HG03060 (cell line): ENCODE results near the gene SPOUT1.
"Not testable (repeated sequence)": the region's sequence is repeated elsewhere in the genome, so short reads cannot be mapped to it uniquely, and the experiment has no call there.

ENCODE experiments used
- ATAC-seq: cut with Tn5 transposase; IDR thresholded peaks from one replicate; pipeline ENCODE4 v1.9.1; 2021; ENCODE audit warnings: low read depth, moderate number of reproducible peaks; ENCODE audit not compliant: unreplicated experiment

The SPOUT1 gene

GRCh38 chr9:128829477-128830251 lies at the start of gene SPOUT1:
Gene SPOUT1, minus strand, starts transcription at chr9:128829794. Its CDS starts 14 bp downstream, at chr9:128829780.
- ATAC-seq = peak; percentile 73

- no peak for ATAC-seq
Observed at GRCh38 chr9:128877852-128878251, 48.3 kb upstream of the SPOUT1 start.

- ATAC-seq = not testable (repeated sequence)
Observed at GRCh38 chr9:128870941-128871265, 41.3 kb upstream of the SPOUT1 start.

- no peak for ATAC-seq
Observed at GRCh38 chr9:128870128-128870940, 40.7 kb upstream of the SPOUT1 start.

- ATAC-seq = no peak
Observed at GRCh38 chr9:128863647-128864046, 34.1 kb upstream of the SPOUT1 start.

GRCh38 chr9:128862401-128862851 lies 32.8 kb upstream of the SPOUT1 start:
- no peak for ATAC-seq

- no peak for ATAC-seq
Observed at GRCh38 chr9:128861501-128861900, 31.9 kb upstream of the SPOUT1 start.

GRCh38 chr9:128860937-128861336 lies 31.3 kb upstream of the SPOUT1 start:
- ATAC-seq = no peak

GRCh38 chr9:128858476-128858875 lies 28.9 kb upstream of the SPOUT1 start:
- ATAC-seq = not testable (repeated sequence)

- ATAC-seq = not testable (repeated sequence)
Observed at GRCh38 chr9:128854454-128854853, 24.9 kb upstream of the SPOUT1 start.

GRCh38 chr9:128852646-128853045 lies 23.1 kb upstream of the SPOUT1 start:
- not testable (repeated sequence) for ATAC-seq

GRCh38 chr9:128851779-128852600 lies 22.4 kb upstream of the SPOUT1 start:
- ATAC-seq = not testable (repeated sequence)

- not testable (repeated sequence) for ATAC-seq
Observed at GRCh38 chr9:128851024-128851423, 21.4 kb upstream of the SPOUT1 start.

- no peak for ATAC-seq
Observed at GRCh38 chr9:128847803-128848202, 18.2 kb upstream of the SPOUT1 start.

- no peak for ATAC-seq
Observed at GRCh38 chr9:128846680-128847030, 17.1 kb upstream of the SPOUT1 start.

- no peak for ATAC-seq
Observed at GRCh38 chr9:128845186-128845931, 15.8 kb upstream of the SPOUT1 start.

GRCh38 chr9:128843171-128843570 lies 13.6 kb upstream of the SPOUT1 start:
- ATAC-seq = not testable (repeated sequence)

- no peak for ATAC-seq
Observed at GRCh38 chr9:128841694-128842492, 12.3 kb upstream of the SPOUT1 start.

GRCh38 chr9:128840524-128840923 lies 10.9 kb upstream of the SPOUT1 start:
- ATAC-seq = no peak
